Spleen (tissue), 11 donors: ENCODE results near the gene TARBP1. TPM values are rescaled to one million over a fixed set of nuclear protein-coding genes. Genes with fewer than 3 reads are reported as not detected.

Experiments used
- DNase-seq: peaks from one replicate; pipeline ENCODE4 v3.0.0-alpha.2; 2020
- H3K27ac ChIP-seq, 8 donors: fragments of 200-600 bp; sonication (generic) in 7 of 8; 1 replicate in 4 of 8; 2 replicates in 4 of 8; pipeline versions ENCODE4 v1.5.0 to v1.8.0; 2016 to 2021; ENCODE audit warnings: inconsistent platforms in 4 of 8, mild to moderate bottlenecking in 4 of 8, moderate library complexity in 1 of 8
- H3K27me3 ChIP-seq, 7 donors: fragments of 200-600 bp; sonication (generic) in 6 of 7; replicated peaks in 1 of 7; 1 replicate in 4 of 7; 2 replicates in 3 of 7; pipeline versions ENCODE4 v1.5.0 to v1.8.0; 2016 to 2021; ENCODE audit warnings: inconsistent platforms in 3 of 7, mild to moderate bottlenecking in 1 of 7
- H3K36me3 ChIP-seq, 6 donors: fragments of 200-600 bp; sonication (generic) in 5 of 6; 1 replicate in 4 of 6; 2 replicates in 2 of 6; pipeline versions ENCODE4 v1.5.0 to v1.8.0; 2016 to 2021; ENCODE audit warnings: inconsistent platforms in 2 of 6
- H3K4me1 ChIP-seq, 6 donors: fragments of 200-600 bp; sonication (generic) in 5 of 6; 1 replicate in 3 of 6; 2 replicates in 3 of 6; pipeline versions ENCODE4 v1.5.0 to v1.8.0; 2016 to 2021; ENCODE audit warnings: inconsistent platforms in 3 of 6
- H3K4me3 ChIP-seq, 8 donors: fragments of 200-600 bp; sonication (generic) in 7 of 8; 1 replicate in 4 of 8; 2 replicates in 4 of 8; pipeline versions ENCODE4 v1.5.0 to v1.8.0; 2016 to 2021; ENCODE audit warnings: inconsistent platforms in 4 of 8, mild to moderate bottlenecking in 4 of 8, moderate library complexity in 2 of 8
- H3K9me3 ChIP-seq, 8 donors: fragments of 200-600 bp; sonication (generic) in 7 of 8; 1 replicate in 4 of 8; 2 replicates in 4 of 8; pipeline versions ENCODE4 v1.5.0 to v1.8.0; 2016 to 2021; ENCODE audit warnings: inconsistent platforms in 4 of 8
- POLR2A ChIP-seq, 3 donors: fragments of 450-650 bp; IDR thresholded peaks; one replicate each; pipeline ENCODE4 v1.5.1; 2017; ENCODE audit warnings: antibody characterized with exemption in 3 of 3, mild to moderate bottlenecking in 1 of 3
- POLR2AphosphoS5 ChIP-seq, 3 donors: sonication (generic); formaldehyde crosslinking; IDR thresholded peaks; one replicate each; pipeline ENCODE4 v1.5.1; 2017; ENCODE audit warnings: antibody characterized with exemption in 3 of 3
- WGBS, 5 donors: extraction: QIAGEN DNeasy Blood & Tissue Kit in 3 of 5; methylation state at CpG; one replicate each; pipeline versions ENCODE4 v1.1.5 to v1.1.7; 2013 to 2018; 5-methylcytosine and 5-hydroxymethylcytosine counted together
- intact Hi-C: fragments of 100-400 bp; cut with DNase I; formaldehyde crosslinking; loops from one replicate; pipeline ENCODE4 v1.15.0; 2023; ENCODE audit warnings: low total_unique reads
- polyA plus RNA-seq, 3 donors: library from polyadenylated mRNA; stranded (reverse); fragments of 200-250 nt; gene quantifications; one replicate each; pipeline ENCODE4 v1.2.1, GENCODE V29; 2013
- total RNA-seq, 7 donors: library from RNA; depleted of rRNA in 3 of 7; stranded (reverse); fragments of >200 nt in 3 of 7; fragmentation: NEBNext Ultra II Directional in 4 of 7; extraction: Animal tissue kit (Norgen Biotek cat#: 25700) in 4 of 7; gene quantifications; one replicate each; pipeline versions ENCODE4 v1.1.0 to v1.2.1, GENCODE V29; 2016 to 2021
- TF ChIP-seq, protein P1 (sequence below), 11 experiments: fragments of 200-600 bp in 7 of 11; fragments of 450-650 bp in 4 of 11; sonication (generic) in 4 of 11; IDR thresholded peaks in 8 of 11; conservative IDR thresholded peaks in 3 of 11; 1 replicate in 7 of 11; 2 replicates in 4 of 11; pipeline versions ENCODE4 v1.4.0 to v1.8.0; 2016 to 2021; ENCODE audit warnings: antibody characterized with exemption in 11 of 11, inconsistent platforms in 4 of 11, mild to moderate bottlenecking in 1 of 11
- donor health status: healthy with polysubstance abuse.
- donor health status: DM: no; HTN: no; CAD: no; lungs with moderate emphysema.
- donor health status: DM: no; HTN: no; CAD: no.
- donor health status: Bipolar disorder and iron deficiency.
- donor health status: healthy.
- donor health status: DM: no; HTN: no; CAD: no.
- donor health status: DM: yes; HTN: yes; CAD: no.

Gene TARBP1
- total and polyA plus RNA-seq, 10 donors, result 27.1 to 99.7 (median 40.3) TPM

DNA sequence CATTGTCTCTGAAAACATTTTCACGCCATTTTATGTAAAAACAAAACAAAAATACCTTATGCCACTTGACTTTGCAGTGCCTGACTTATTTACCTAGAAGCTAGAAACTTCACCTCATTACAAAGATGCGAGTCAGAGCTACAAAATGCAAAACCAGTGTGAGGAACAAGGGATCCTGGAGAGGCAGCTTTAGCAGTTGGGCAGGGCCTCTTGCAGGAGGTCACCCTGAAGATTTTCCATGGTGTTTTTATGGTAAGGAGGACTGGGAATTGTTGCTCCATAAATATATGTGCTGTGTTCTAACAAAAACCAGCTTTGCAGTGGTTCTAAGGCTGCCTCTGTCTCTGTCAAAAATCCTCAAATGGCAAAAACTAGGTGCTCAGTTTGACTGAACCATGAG lies 36.4 kb upstream of the TARBP1 start:
- Histone ChIP-seq H3K4me1 (peaks cover 0 to 53% (median 2%) of the 10 kb centered on the region in 6 donors), H3K4me3 (no peak overlapping the region), H3K9me3 (no peaks in the 10 kb centered on the region), H3K27ac (peak overlapping the region in 2 of 8 donors; percentile 8 to 38), H3K27me3 (no peaks in the 10 kb centered on the region), H3K36me3 (no peaks in the 10 kb centered on the region)
- DNase-seq, result no peak
- 71 to 94% (median 81%) methylated on average over 2 of the region's 2 CpGs for WGBS, 5 donors
- TF ChIP-seq, protein P1, sequence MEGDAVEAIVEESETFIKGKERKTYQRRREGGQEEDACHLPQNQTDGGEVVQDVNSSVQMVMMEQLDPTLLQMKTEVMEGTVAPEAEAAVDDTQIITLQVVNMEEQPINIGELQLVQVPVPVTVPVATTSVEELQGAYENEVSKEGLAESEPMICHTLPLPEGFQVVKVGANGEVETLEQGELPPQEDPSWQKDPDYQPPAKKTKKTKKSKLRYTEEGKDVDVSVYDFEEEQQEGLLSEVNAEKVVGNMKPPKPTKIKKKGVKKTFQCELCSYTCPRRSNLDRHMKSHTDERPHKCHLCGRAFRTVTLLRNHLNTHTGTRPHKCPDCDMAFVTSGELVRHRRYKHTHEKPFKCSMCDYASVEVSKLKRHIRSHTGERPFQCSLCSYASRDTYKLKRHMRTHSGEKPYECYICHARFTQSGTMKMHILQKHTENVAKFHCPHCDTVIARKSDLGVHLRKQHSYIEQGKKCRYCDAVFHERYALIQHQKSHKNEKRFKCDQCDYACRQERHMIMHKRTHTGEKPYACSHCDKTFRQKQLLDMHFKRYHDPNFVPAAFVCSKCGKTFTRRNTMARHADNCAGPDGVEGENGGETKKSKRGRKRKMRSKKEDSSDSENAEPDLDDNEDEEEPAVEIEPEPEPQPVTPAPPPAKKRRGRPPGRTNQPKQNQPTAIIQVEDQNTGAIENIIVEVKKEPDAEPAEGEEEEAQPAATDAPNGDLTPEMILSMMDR (IDR thresholded peaks at IDR 0.05 in 8 of 11, conservative IDR thresholded peaks at IDR 0.05 in 3 of 11), result no peak
- TF ChIP-seq POLR2A (IDR thresholded peaks at IDR 0.05), result no peak
- TF ChIP-seq POLR2AphosphoS5 (IDR thresholded peaks at IDR 0.05), result no peak
- intact Hi-C loops, result no loop called here

DNA sequence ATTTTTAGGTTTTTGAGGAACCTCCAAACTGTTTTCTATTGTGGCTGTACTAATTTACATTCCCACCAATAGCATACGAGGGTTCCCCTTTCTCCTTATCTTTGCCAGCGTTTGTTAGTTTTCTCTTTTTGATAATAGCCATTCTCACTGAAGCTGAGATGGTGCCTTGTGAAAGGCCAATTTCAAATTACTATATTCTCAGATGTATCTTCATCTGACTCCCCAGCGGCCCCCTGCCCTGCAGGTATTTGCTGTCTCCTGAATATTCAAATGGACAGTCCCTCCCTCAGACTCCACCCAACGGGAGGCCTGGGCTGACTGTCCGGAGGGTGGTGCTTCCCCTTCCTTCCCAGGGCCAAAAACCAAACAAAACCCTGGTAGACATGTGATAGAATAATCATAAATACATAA lies 33.5 kb upstream of the TARBP1 start:
- peak overlapping the region in 2 of 8 donors; percentile 60 to 61 for H3K27ac ChIP-seq
- no peaks in the 10 kb centered on the region for H3K27me3 ChIP-seq
- intact Hi-C loops, result no loop called here
- DNase-seq, result no peak
- peaks cover 0 to 30% (median 0%) of the 10 kb centered on the region in 6 donors for H3K4me1 ChIP-seq
- TF ChIP-seq POLR2AphosphoS5 (IDR thresholded peaks at IDR 0.05) (no peak), POLR2A (IDR thresholded peaks at IDR 0.05) (no peak)
- TF ChIP-seq, protein P1 (IDR thresholded peaks at IDR 0.05 in 8 of 11, conservative IDR thresholded peaks at IDR 0.05 in 3 of 11), result no peak
- H3K4me3 ChIP-seq, result no peak overlapping the region
- H3K36me3 ChIP-seq, result no peaks in the 10 kb centered on the region
- 23 to 41% (median 29%) methylated on average over 5 of the region's 5 CpGs for WGBS, 5 donors
- no peaks in the 10 kb centered on the region for H3K9me3 ChIP-seq

DNA sequence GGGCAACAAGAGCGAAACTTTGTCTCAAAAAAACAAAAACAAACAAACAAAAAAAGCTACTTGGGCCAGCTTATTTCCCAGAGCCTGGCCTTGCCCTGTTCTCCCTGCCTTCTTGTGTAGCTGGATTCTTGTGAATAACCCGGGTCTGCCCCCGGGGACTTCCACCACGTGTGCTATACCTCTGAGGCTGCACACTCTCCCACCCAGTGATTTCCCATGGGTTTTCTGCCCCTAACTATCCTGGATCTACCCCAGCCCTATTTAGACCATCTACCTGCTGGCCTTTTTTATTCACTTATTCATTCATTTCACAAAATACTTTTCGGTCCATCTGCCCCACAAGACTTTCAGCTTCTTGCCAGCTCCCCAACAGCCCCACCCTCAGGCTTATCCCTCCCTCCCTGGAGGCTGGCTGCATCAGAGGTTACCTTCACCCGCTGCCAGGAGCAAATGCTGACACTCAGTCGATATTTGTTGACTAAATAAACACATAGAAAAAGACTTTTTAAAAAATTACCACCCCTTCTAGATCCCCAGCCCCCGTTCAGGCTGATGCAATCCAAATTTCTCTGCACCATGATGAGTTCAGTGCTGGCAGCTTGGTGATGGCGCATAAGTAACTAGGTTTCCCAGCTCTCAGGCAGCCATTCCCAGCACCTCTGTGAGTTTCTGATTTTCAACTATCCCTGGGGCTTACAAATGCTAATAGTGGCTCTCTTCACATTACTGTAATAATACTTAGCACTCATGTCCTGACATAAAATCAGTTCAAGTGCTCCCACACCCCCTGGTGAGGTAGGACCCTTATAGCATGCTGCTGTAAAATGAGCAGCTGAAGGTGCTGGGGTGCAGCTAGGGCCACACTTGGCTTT lies 30.7 kb upstream of the TARBP1 start:
- intact Hi-C loops, result no loop called here
- no peak for DNase-seq
- no peak overlapping the region for H3K4me3 ChIP-seq
- no peaks in the 10 kb centered on the region for H3K36me3 ChIP-seq
- H3K27me3 ChIP-seq, result no peaks in the 10 kb centered on the region
- H3K27ac ChIP-seq, result no peak overlapping the region
- TF ChIP-seq POLR2AphosphoS5 (IDR thresholded peaks at IDR 0.05) (no peak), POLR2A (IDR thresholded peaks at IDR 0.05) (no peak)
- TF ChIP-seq, protein P1 (IDR thresholded peaks at IDR 0.05 in 8 of 11, conservative IDR thresholded peaks at IDR 0.05 in 3 of 11), result no peak
- no peaks in the 10 kb centered on the region for H3K9me3 ChIP-seq
- peaks cover 0 to 14% (median 0%) of the 10 kb centered on the region in 6 donors for H3K4me1 ChIP-seq
- 74 to 88% (median 80%) methylated on average over 9 of the region's 9 CpGs for WGBS, 5 donors

- intact Hi-C loops, result no loop called here
- TF ChIP-seq POLR2AphosphoS5 (IDR thresholded peaks at IDR 0.05) (no peak), POLR2A (IDR thresholded peaks at IDR 0.05) (no peak)
- TF ChIP-seq, protein P1 (IDR thresholded peaks at IDR 0.05 in 8 of 11, conservative IDR thresholded peaks at IDR 0.05 in 3 of 11), result no peak
- WGBS, 5 donors, result 86 to 94% (median 90%) methylated on average over 11 of the region's 11 CpGs
Observed at GRCh38 chr1:234507626-234508387, 28.8 kb upstream of the TARBP1 start.

More at GRCh38 chr1:234507626-234508387, 28.8 kb upstream of the TARBP1 start:
- H3K36me3 ChIP-seq, result no peaks in the 10 kb centered on the region
- H3K27ac ChIP-seq, result no peak overlapping the region
- H3K4me3 ChIP-seq, result no peak overlapping the region
- no peak for DNase-seq
- H3K9me3 ChIP-seq, result no peaks in the 10 kb centered on the region
- H3K27me3 ChIP-seq, result no peaks in the 10 kb centered on the region
- H3K4me1 ChIP-seq, result peaks cover 0 to 9% (median 0%) of the 10 kb centered on the region in 6 donors
